Measurements from ENCODE around the gene BAIAP3.
"Not testable (repeated sequence)": the region's sequence is repeated elsewhere in the genome, so short reads cannot be mapped to it uniquely, and the experiment has no call there.

The BAIAP3 gene

DNA sequence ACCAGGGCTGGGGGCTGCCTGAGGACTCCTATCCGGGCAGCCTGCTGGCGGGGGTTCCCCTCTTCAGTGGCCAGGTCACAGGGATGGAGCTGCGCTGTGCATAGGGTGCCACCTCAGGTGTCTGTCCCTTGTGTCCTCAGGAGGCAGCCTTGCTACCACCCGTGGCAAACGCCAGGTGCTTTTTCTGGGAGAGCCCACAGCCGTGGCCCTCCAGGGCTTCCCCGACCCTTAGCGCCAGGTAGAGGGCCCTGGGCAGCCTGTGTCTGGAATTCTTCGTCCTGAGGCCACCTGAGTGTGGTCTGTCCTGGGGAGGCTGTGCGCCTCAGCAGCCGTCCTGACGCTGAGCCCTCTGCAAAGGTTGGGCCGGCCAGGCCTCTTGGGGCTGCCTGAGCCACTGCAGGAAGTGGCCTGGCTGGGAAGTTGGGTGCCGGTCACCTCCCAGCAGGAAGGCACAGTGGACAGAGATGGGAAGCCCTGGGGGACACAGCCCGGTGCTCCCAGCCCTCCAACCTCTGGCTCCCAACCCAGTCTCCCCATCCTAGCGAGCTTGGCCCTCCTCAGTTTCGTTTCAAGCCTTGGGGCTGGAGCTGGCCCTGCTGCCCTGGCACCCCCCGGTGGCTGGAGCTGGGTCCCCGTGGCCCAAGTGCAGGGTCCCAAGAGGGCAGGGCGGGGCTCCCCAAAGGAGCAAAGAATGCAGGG is 7.6 kb upstream of the BAIAP3 start:
- no peak overlapping the region for H3K4me3 ChIP-seq (ENCODE audit: low read depth, low read length)
- TF ChIP-seq, protein P1, sequence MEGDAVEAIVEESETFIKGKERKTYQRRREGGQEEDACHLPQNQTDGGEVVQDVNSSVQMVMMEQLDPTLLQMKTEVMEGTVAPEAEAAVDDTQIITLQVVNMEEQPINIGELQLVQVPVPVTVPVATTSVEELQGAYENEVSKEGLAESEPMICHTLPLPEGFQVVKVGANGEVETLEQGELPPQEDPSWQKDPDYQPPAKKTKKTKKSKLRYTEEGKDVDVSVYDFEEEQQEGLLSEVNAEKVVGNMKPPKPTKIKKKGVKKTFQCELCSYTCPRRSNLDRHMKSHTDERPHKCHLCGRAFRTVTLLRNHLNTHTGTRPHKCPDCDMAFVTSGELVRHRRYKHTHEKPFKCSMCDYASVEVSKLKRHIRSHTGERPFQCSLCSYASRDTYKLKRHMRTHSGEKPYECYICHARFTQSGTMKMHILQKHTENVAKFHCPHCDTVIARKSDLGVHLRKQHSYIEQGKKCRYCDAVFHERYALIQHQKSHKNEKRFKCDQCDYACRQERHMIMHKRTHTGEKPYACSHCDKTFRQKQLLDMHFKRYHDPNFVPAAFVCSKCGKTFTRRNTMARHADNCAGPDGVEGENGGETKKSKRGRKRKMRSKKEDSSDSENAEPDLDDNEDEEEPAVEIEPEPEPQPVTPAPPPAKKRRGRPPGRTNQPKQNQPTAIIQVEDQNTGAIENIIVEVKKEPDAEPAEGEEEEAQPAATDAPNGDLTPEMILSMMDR (IDR thresholded peaks at IDR 0.05; ENCODE audit: borderline replicate concordance, insufficient read depth, low read depth, low read length): no peak

GRCh38 chr16:1326391-1326790 is 7.1 kb upstream of the BAIAP3 start:
- TF ChIP-seq, protein P1 (IDR thresholded peaks at IDR 0.05; ENCODE audit: borderline replicate concordance, insufficient read depth, low read depth, low read length): no peak
- no peak overlapping the region for H3K4me3 ChIP-seq (ENCODE audit: low read depth, low read length)

GRCh38 chr16:1326946-1327618 is 6.4 kb upstream of the BAIAP3 start:
- H3K4me3 ChIP-seq (ENCODE audit: low read depth, low read length): no peak overlapping the region
- TF ChIP-seq, protein P1 (IDR thresholded peaks at IDR 0.05; ENCODE audit: borderline replicate concordance, insufficient read depth, low read depth, low read length): no peak

DNA sequence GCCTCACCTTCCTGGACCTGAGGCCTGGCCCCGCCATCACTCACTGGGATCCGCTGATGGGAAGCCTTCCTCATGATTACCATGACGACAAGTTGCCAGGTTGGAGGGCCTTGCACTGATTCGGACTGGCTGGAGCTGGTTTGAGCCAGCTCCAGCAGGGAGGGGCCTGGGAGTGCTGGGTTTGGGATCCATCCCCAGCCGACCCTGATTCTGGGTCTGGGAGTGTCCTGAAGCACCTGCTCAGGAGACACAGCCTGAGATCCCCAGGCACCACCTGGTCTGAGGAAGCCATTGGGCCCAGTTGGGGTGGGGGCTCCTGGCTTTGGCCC is 5.9 kb upstream of the BAIAP3 start:
- H3K4me3 ChIP-seq (ENCODE audit: low read depth, low read length): no peak overlapping the region
- TF ChIP-seq, protein P1 (IDR thresholded peaks at IDR 0.05; ENCODE audit: borderline replicate concordance, insufficient read depth, low read depth, low read length): no peak

GRCh38 chr16:1328136-1328535 is 5.3 kb upstream of the BAIAP3 start:
- H3K4me3 ChIP-seq (ENCODE audit: low read depth, low read length): not testable (repeated sequence)

DNA sequence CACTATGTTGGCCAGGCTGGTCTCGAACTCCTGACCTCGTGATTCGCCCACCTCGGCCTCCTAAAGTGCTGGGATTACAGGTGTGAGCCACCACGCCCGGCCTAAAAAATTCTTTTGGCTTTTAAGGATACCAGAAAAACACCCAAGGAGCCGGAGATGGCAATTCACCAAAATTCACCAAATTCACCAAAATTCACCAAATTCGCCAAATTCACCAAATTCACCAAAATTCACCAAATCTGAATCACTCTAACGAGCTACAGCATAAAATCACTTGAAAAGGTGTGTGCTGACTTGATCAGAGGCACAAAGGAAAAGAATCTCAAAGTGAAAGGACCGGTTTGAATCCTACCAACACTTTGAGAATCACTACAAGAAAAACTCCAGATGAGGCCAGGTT is 4.5 kb upstream of the BAIAP3 start:
- not testable (repeated sequence) for H3K4me3 ChIP-seq (ENCODE audit: low read depth, low read length)

DNA sequence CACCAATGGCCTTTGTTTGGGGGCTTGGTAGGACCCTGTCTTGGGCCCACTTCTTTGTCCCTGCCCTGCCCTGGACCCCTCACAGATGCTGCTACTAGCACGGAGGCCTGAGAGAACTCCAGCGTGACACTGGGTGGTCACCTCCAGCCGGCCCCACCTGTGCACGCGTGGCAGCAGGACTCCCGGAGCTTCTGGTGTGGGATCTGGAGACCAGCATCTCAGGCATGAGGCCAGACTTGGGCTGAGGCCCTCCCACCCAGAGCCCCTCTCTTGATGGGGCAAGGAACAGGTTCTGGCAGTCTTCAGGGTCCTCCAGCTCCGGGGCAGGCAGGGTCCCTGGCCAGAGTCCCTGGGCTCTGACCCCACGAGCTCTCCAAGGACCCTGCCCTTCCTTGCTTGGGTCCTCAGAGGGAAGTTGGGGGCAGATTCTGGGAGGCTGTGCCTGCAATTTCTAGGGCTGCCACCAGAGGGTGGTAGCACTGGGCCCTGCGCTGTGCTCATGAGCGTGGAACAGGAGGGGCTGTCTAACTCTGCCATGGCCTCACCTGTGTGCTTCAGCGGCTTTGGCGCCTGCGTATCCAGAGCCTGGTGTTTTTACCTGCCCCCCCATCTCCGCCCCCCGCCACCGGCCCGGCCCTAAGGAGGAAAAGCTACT is 3.1 kb upstream of the BAIAP3 start:
- TF ChIP-seq, protein P1 (IDR thresholded peaks at IDR 0.05; ENCODE audit: borderline replicate concordance, insufficient read depth, low read depth, low read length): peak; percentile 86
- no peak overlapping the region for H3K4me3 ChIP-seq (ENCODE audit: low read depth, low read length)
